COLO668 (cell line): ENCODE measurements around the gene DIP2C.

Experiments
- DNase-seq: peaks from one replicate; lab custom pipeline; 2025; ENCODE audit not compliant: unreplicated experiment; lab: John Stamatoyannopoulos, UW

The DIP2C gene

GRCh38 chr10:506451-507354, 182.8 kb downstream of the DIP2C start:
- DNase-seq = no peak

DNA sequence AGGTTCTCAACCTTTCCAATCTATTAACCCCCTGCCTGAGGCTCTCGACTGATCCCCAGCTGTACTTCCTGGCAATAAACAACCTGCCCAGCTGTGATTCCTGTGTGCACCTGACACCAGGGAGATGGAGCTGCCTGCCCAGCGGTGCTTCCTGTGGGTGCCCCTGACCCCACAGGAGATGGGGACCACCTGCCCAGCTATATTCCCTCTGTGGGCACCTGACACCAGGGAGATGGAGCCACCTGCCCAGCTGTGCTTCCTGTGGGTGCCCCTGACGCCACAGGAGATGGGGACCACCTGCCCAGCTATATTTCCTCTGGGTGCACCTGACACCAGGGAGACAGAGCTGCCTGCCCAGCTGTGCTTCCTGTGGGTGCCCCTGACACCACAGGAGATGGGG, 184.0 kb downstream of the DIP2C start:
- DNase-seq = peak; percentile 57

DNA sequence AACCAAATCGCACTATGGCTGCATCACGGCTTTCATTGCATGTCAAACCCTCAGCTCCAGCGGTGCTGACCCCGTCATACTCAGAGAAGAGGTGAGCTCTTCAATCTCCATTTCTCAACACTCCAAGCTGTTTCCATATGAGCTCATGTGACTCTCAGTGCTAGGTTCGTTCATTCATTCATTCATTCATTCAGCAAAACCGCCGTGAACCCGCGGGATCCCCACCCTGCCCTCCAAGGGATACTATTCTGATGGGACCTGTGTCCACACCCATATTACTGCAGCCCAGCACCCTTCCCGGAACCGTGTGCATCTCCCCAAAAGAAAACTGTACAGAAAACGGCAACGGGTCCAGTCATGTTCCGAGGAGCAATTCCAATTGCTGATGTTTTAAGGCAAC, 184.7 kb downstream of the DIP2C start:
- DNase-seq = no peak

- DNase-seq = no peak
Measured at GRCh38 chr10:504121-504611, 185.3 kb downstream of the DIP2C start.

DNA sequence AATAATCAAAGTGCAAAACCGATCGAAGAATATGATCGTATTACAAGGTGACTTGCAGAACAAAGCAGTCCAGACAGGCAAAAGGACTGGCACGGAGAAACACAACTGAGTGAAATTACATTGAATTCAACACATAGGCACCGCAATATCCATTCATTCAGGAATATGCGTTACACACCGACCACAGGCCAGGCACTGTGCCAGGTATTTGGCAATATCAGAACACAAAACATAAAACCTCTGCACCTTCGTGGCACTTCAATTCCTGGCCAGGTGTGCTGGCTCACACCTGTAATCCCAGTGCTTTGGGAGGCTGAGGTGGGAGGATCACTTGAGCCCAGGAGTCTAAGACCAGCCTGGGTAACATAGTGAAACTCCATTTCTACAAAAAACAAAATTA, 187.9 kb downstream of the DIP2C start:
- DNase-seq = peak; percentile 75

GRCh38 chr10:500876-501275, 188.6 kb downstream of the DIP2C start:
- DNase-seq = no peak

DNA sequence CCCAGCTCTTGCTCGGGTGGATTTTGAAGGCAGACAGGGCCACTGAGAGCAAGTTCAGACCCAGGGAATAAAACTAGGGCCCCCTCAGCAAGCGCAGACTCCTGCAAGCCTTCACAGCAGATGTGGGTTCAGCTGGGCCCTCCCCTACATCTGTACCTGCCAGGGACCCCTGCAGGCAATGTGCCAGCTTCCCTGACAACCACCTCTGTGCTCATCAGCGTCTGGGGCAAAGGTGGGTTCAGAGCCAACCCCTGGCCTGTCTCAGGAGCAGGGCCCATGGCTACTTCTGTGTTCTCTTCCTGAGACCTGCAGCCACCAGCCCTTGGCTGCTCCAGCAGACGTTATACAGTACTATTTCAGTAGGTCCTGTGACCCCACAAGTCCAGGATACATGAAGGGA, 189.5 kb downstream of the DIP2C start:
- DNase-seq = no peak

- no peak for DNase-seq
Measured at GRCh38 chr10:498760-499435, 190.6 kb downstream of the DIP2C start.

DNA sequence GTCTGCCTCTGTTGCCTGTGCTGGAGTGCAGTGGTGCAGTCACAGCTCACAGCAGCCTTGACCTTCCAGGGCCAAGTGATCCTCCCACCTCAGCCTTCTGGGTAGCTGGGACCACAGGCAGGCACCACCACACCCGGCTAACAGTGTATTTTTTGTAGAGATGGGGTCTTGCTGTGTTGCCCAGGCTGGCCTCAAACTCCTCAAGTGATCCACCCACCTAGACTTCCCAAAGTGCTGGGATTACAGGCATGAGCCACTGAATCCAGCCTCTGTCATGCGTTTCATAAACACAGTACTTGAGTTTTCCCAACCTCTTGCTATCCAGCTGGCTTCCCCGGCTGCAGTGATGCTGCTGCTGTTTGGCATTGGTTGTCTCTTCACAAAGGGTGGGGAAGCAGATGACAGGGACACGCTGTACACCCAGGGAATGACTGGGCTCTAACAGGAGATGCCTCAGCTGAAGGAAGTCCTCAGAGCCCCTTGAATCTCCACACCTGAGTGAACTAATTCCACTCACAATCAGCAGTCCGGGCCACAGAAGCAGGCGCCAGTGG, 191.5 kb downstream of the DIP2C start:
- no peak for DNase-seq

GRCh38 chr10:497289-497688, 192.2 kb downstream of the DIP2C start:
- no peak for DNase-seq

GRCh38 chr10:494556-494955, 194.9 kb downstream of the DIP2C start:
- DNase-seq = no peak

GRCh38 chr10:494149-494542, 195.3 kb downstream of the DIP2C start:
- DNase-seq = no peak

DNA sequence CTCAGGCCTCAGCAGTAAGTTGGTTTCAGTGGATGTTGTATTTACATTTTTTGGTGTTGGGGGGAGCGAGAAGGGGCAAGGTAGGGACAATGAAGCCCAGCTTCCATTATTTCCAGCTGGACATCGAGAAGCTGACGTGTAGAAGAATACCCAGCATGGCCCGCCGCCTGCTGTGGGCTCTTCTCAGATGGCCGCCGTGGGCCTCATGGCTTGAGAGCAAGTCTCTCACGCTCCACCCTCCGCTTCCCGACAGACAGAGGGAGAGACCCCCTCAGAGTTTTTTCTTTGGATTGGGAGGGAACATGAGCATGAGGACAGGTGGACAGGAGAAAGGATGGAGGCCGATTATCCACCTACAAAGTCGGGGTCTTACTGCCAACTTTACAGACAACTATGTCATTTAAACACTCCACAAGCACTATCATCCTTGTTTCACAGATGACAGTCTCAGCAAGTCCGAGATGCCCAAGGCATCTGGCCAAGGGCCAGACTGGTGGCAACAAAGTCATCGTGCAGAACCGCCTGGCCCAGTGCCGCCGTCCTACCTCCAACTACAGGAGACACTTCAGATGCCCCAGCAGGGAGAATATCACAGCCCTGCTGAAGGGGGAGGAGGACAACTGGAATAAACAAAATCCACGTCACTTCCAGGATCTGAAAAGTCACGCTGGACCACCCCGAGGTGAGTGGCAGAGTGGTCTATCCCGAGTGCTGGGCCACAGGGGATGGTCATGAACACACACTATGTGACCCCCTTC, 195.9 kb downstream of the DIP2C start:
- DNase-seq = no peak

DNA sequence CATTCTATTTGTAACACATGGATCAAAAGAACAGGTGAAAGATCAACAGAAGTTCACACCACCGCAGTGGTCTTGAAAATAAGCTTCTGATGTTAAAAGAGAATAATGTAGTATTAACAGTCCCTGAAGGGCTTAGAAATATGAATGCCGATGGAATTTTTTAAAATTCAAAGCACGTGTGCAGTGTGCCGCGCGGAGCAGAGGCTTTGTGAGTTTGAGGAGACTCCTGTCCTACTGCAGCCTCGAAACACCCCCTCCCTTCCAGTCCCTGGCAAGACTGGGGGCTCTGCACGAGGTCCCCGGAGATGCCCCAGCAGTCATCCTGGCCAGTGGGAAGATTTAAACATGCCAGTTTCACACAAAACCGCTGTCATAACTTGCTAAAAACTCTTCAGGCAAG, 196.6 kb downstream of the DIP2C start:
- DNase-seq = no peak

DNA sequence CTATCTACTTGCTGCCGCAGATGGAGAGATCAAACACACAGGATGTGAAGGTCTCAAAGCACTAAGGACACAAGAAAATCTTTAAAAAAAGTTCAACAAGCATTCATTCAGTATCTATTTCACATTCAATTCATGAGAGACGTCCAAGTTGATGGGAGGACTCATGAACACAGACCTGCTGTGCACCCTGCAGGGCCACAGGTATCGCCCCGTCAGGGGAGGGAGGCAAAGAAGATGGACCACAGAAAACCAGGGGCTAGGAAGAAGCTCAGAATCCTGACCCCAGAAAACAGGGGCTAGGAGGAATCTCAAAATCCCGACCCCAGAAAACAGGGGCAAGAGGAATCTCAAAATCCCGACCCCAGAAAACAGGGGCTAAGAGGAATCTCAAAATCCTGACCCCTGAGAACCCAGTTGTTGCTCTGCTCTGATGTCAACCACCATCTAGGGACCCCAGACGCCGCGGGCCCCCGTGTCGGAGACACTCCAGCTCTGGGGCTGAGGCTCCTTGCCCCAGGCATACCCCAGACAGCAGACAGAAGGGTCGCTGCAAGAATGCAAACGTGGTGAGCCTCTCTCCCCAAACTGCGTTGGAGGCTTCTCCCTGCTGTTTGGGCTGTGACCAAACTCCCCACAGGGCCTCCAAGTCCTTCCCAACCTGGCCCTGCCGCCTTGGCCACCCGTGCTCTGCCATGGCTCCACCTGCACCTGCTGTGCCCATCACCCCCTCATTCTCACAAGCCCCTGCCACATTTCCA, 197.6 kb downstream of the DIP2C start:
- DNase-seq = no peak

GRCh38 chr10:490891-491571, 198.4 kb downstream of the DIP2C start:
- DNase-seq = no peak

GRCh38 chr10:490256-490655, 199.2 kb downstream of the DIP2C start:
- DNase-seq = no peak

- no peak for DNase-seq
Measured at GRCh38 chr10:489330-489729, 200.1 kb downstream of the DIP2C start.

DNA sequence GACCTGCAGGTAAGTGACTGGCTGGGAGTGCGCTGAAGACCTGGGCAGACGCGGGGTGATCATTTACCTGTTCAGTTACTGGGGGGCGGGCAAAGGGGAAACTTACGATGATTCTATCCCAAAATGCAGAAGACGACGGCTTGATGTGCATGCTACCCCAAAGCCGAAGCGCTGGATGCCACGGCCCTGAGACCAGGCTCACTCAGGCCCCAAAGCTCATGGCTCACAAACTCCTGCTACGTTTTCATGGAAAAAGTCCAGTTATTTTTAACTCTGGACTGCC, 200.6 kb downstream of the DIP2C start:
- DNase-seq = no peak
